Germinal center (tissue), 1 donor: Measurements from ENCODE around the gene NCAPD3.
A peak's percentile ranks its signal among the peaks of the same experiment; 100 is the strongest.

Experiments
- DNase-seq: peaks from one replicate; pipeline ENCODE4 v3.0.0; 2012; ENCODE audit warnings: mixed read lengths, low spot score

Gene NCAPD3

DNA sequence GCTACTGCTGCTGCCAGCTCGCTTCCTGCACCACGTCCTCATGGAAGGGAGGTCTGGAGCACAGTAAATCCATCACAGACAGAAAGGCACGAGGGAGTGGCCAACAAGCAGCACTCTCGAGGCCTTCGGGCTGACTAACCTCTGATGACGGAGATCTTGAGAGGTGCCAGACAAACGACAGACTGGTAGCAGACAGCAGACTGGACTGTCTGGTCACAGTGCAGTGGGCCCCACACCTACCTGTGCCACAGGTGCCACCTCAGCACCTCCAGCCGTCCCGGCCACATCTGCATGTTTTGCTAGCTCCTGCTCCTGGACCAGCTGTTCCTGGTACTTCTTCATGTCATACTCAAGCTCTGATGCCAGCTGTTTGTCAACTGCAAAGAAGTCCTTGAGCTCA is 64.1 kb downstream of the NCAPD3 start:
- no peak for DNase-seq

- no peak for DNase-seq
Measured at GRCh38 chr11:134158023-134158422, 65.7 kb downstream of the NCAPD3 start.

DNA sequence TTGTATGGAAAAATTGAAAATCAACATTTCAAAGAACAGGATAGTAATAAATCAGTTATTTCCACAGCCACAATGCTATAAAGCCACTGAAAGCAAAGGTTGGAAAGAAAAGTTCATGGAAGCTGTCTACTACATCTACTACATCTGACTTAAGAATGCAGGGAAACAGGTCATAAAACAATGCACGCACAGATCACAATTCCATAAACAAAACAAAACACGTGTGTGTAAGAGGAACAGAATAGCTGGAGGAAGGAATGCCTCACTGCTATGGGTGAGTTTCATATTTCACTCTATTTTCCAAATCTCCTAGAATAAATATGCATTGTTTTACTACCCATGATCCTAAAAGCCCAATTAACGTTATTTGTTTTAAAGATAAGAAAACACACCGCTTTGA is 66.3 kb downstream of the NCAPD3 start:
- no peak for DNase-seq

- no peak for DNase-seq
Measured at GRCh38 chr11:134155946-134156865, 67.6 kb downstream of the NCAPD3 start.

GRCh38 chr11:134155456-134155855 is 68.3 kb downstream of the NCAPD3 start:
- no peak for DNase-seq

DNA sequence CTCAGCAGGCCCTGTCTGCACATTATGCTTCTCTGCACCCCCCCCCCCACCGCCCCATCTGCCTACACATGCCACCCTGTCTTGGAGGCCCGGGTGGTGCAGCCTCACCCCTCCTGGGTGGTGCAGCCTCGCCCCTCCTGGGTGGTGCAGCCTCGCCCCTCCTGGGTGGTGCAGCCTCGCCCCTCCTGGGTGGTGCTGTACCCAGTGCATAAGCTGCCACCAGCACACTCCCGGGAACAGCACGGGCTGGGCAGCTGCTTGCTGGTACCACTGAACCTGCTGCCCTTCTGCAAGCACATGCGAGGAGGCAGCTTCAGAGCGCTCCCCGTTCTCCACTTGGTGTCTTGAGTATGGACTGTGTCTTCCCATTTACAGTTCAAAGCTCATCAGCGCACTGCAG is 69.3 kb downstream of the NCAPD3 start:
- DNase-seq: no peak

DNA sequence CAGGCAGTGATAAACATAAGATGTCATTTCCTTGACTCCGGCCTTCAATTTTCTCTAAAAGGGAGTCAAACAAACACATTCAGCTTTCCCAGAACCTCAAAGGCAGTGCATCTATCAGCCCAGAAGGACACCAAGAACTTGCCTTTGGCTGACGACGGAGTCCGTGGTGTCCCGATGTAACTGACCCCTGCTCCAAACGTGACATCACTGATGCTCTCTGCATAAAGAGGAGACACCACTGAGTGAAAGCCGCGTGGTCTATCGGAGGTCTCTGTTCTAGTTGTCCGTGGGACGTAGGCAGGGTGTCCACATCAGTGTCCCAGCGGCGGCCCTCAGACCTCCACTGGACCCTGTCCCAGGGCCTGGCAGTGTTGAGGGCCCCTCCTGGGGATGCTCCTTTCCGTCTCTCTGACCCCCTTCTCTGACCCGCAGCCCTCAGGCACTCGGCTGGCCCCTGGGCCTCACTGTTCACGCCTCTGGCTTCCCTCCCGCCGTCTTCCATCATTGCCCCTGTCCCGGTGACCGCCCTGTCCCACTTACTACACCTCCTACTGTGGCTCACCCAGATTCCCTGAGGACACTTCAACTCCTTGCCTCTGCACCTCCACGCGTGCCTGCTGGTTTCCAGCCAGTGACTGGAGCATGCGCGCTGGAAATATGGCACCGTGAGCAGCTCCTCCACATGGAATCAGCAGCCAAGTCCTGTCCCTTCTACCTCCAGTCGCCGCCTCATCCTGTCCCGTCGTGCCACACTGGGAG is 70.4 kb downstream of the NCAPD3 start:
- DNase-seq: no peak

GRCh38 chr11:134152696-134153095 is 71.1 kb downstream of the NCAPD3 start:
- no peak for DNase-seq

- no peak for DNase-seq
Measured at GRCh38 chr11:134151083-134151747, 72.6 kb downstream of the NCAPD3 start.

DNA sequence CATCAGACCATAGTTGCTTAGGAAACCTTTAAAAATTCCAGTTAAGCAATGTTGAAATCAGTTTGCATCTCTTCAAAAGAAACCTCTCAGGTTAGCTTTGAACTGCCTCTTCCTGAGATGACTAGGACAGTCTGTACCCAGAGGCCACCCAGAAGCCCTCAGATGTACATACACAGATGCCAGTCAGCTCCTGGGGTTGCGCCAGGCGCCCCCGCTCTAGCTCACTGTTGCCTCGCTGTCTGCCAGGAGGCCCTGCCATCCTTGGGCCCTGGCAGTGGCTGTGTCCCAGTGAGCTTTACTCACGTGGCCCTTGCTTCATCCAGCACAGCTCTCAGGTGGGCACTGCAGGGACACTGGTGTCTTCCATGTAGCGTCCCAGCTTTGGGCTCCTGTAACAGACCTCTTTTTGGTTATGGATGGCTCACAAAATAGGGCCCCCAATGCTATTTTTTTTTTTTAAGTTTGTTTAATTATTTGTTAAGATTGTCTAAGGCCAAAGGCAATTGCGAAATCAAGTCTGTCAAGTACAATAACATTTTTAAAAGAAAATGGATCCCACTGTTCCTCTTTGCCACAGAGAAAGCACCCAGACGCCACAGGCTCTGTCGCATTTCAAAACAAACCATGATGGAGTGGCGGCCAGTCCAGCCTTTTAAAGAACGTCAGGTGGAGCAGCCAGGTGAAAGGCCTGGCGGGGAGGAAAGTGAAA is 73.4 kb downstream of the NCAPD3 start:
- no peak for DNase-seq

GRCh38 chr11:134149371-134149770 is 74.4 kb downstream of the NCAPD3 start:
- no peak for DNase-seq

GRCh38 chr11:134146598-134146997 is 77.2 kb downstream of the NCAPD3 start:
- no peak for DNase-seq

- no peak for DNase-seq
Measured at GRCh38 chr11:134145715-134146114, 78.1 kb downstream of the NCAPD3 start.

- DNase-seq: no peak
Measured at GRCh38 chr11:134144744-134145143, 79.0 kb downstream of the NCAPD3 start.

DNA sequence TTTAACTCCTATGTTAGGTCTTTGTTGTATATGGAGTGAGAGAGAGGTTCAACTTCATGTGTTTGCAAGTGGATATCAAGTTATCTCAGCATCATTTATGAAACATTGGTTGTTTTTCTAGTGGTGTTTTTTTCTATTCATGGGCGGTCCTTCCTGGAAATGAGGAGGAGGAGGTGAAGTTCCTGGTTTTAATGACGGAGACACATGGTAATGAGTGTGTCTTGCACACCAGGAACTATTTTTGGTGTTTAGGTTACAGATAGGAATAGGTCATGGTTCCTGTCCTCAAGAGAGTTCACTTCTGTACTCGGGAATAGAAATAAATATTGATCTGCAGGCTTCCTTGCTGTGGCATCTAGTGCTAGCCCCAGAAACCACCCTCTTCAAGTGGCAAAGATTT is 80.0 kb downstream of the NCAPD3 start:
- no peak for DNase-seq

DNA sequence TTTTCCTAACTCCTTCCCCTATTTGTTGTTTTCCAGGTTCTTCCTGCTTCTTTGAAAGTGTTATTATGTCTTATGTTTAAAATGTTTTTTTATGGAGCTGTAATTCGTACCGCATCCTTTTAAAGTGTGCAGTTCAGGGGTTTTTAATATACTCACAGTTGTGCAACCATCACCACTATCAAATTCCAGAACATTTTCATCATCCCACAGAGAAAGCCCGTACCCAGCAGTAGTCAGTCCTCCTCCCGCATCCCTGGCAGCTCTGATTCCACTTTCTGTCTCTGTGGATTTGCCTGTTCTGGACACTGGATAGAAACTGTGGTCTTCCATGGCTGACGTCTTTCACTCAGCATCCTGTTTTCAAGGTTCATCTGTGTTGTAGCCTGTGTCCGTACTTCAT is 81.2 kb downstream of the NCAPD3 start:
- DNase-seq: no peak

- DNase-seq: no peak
Measured at GRCh38 chr11:134140961-134141490, 82.7 kb downstream of the NCAPD3 start.

- DNase-seq: peak; percentile 47
Measured at GRCh38 chr11:134139873-134140331, 83.9 kb downstream of the NCAPD3 start.

GRCh38 chr11:134139303-134139872 is 84.4 kb downstream of the NCAPD3 start:
- no peak for DNase-seq

- no peak for DNase-seq
Measured at GRCh38 chr11:134138376-134138775, 85.4 kb downstream of the NCAPD3 start.

- no peak for DNase-seq
Measured at GRCh38 chr11:134134167-134134566, 89.6 kb downstream of the NCAPD3 start.
